Activated CD8-positive, alpha-beta memory T cell treated with anti-CD3 and anti-CD28 coated beads, Interleukin-2, amount 10 ng/mL, durations not matched to agents 7 days and 5 days (primary cell): ENCODE measurements around the gene RMC1. TPM values are rescaled to one million over a fixed set of nuclear protein-coding genes. Genes with fewer than 3 reads are reported as not detected.
A peak's percentile ranks its signal among the peaks of the same experiment; 100 is the strongest.
"Not testable (repeated sequence)": the region's sequence is repeated elsewhere in the genome, so short reads cannot be mapped to it uniquely, and the experiment has no call there.

Experiments used
- ATAC-seq: fragments of 150-1000 bp; cut with Tn5 transposase; one replicate; pipeline ENCODE4 v1.10.0; 2021; ENCODE audit warnings: moderate library complexity
- CTCF ChIA-PET: fragments of 350-600 bp; sonication (Branson Sonifier 250); formaldehyde crosslinking; loops from one replicate; lab custom pipeline; 2021; ENCODE audit warnings: antibody characterized with exemption; lab: Charles Lee
- DNase-seq: peaks from one replicate; pipeline ENCODE4 v3.0.0-alpha.2; 2020
- H3K27ac Mint-ChIP-seq: one replicate; pipeline ENCODE4 v1.8.0; 2021; ENCODE audit warnings: mild to moderate bottlenecking, mixed read lengths
- H3K27me3 Mint-ChIP-seq: one replicate; pipeline ENCODE4 v1.8.0; 2021; ENCODE audit warnings: mixed read lengths
- H3K36me3 Mint-ChIP-seq: one replicate; pipeline ENCODE4 v1.8.0; 2021; ENCODE audit warnings: mild to moderate bottlenecking, mixed read lengths
- H3K4me1 Mint-ChIP-seq: one replicate; pipeline ENCODE4 v1.8.0; 2021; ENCODE audit warnings: mixed read lengths
- H3K4me3 Mint-ChIP-seq: one replicate; pipeline ENCODE4 v1.8.0; 2021; ENCODE audit warnings: mild to moderate bottlenecking, moderate library complexity, mixed read lengths
- H3K9me3 Mint-ChIP-seq: one replicate; pipeline ENCODE4 v1.8.0; 2022; ENCODE audit warnings: low read depth, mixed read lengths
- total RNA-seq, 2 experiments: library from RNA; stranded (reverse); gene quantifications; one replicate each; pipeline ENCODE4 v1.2.3, GENCODE V29; 2021

The RMC1 gene
- total RNA-seq, 2 experiments from 2014 or later, result 48.7 to 51.7 TPM

DNA sequence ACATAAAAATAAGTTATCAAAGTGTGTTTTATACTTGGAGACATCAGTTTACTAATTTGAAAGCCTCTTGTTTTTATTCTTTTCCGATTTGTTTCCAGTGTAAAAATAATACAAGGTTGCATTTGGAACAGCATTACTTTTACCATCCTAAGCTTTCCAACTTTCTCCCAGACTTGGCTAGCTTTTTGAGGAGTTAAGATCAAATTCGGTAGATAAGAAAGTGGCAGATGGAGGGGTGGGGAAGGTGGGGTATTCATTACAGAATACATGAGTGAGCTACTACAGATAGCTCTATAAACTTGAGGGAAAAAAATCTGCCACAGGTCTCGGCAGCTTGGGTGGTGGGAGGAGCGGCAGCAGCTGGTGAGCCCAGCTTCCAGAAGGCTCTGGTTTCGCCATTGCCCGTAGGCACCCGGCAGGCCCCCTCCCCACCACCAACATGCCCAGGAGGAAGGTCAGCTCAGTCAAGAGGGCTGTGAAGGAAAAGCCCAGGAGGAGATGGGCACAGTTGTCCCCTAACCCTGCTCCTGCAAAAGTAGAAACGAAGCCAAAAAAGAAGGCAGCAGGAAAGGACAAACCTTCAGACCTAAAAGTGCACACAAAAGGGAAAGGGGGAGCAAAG, 18.6 kb upstream of the RMC1 start:
- Mint-ChIP-seq H3K4me1 (peaks cover 13% of the 10 kb centered on the region), H3K27me3 (no peaks in the 10 kb centered on the region), H3K9me3 (no peaks in the 10 kb centered on the region), H3K4me3 (no peak overlapping the region), H3K36me3 (peaks cover 20% of the 10 kb centered on the region), H3K27ac (no peak overlapping the region)
- CTCF ChIA-PET, result interaction anchor here (0.9 to 1.9 kb wide), 2 partner anchors 14 to 31 kb away, joined by 3 to 5 read pairs; no protein-coding TSS in a partner anchor
- ATAC-seq (no peak), DNase-seq (no peak)

- CTCF ChIA-PET, result interaction anchor here (1.9 kb wide), 1 partner anchor 13 kb away, joined by 5 read pairs; no protein-coding TSS in a partner anchor
- Mint-ChIP-seq H3K9me3 (no peaks in the 10 kb centered on the region), H3K4me1 (peaks cover 13% of the 10 kb centered on the region), H3K36me3 (peaks cover 15% of the 10 kb centered on the region), H3K4me3 (no peak overlapping the region), H3K27ac (no peak overlapping the region), H3K27me3 (no peaks in the 10 kb centered on the region)
- DNase-seq, result no peak
- ATAC-seq, result no peak
Measured at GRCh38 chr18:23485386-23485785, 17.9 kb upstream of the RMC1 start.

- CTCF ChIA-PET, result interaction anchor here (0.7 to 3.4 kb wide), 5 partner anchors 10 to 100 kb away, joined by 3 to 48 read pairs (median 4); no protein-coding TSS in a partner anchor
- Mint-ChIP-seq H3K4me1 (peaks cover 13% of the 10 kb centered on the region), H3K27ac (peak overlapping the region; percentile 76), H3K27me3 (no peaks in the 10 kb centered on the region), H3K4me3 (peak overlapping the region; percentile 28), H3K9me3 (no peaks in the 10 kb centered on the region), H3K36me3 (peaks cover 7% of the 10 kb centered on the region)
- DNase-seq, result peak; percentile 59
- peak; percentile 81 for ATAC-seq
Measured at GRCh38 chr18:23487738-23488570, 15.4 kb upstream of the RMC1 start.

DNA sequence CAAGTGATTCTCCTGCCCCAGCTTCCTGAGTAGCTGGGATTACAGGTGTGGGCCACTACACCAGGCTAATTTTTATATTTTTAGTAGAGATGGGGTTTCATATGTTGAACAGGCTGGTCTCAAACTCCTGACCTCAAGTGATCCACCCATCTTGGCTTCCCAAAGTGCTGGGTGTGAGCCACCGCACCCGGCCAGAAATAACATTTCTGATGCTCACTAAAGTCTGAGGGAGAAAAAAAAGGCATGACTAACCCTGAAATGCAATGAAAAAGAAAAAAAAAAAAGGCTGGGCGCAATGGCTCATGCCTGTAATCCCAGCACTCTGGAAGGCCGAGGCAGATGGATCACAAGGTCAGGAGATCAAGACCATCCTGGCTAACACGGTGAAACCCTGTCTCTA, 13.7 kb upstream of the RMC1 start:
- H3K27ac Mint-ChIP-seq, result not testable (repeated sequence)

DNA sequence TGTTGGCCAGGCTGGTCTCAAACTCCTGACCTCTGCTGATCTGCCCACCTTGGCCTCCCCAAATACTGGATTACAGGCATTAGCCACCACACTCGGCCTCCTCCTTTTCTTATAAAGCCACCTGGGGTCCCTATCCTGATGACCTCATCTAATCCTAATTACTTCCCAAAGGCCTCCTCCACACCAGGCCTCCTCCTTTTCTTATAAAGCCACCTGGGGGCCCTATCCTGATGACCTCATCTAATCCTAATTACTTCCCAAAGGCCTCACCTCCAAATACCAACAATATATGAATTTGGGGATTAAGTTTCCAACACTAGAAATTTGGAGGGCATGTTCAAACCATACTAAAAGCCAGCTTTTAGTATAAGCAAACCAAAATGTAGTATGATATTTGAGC, 9.7 kb upstream of the RMC1 start:
- no peaks in the 10 kb centered on the region for H3K27me3 Mint-ChIP-seq
- ATAC-seq, result no peak

More for the DNA sequence above, 13.7 kb upstream of the RMC1 start:
- H3K27me3 Mint-ChIP-seq, ATAC-seq, H3K9me3 Mint-ChIP-seq, H3K36me3 Mint-ChIP-seq, DNase-seq, H3K4me3 Mint-ChIP-seq: not testable (repeated sequence)
- CTCF ChIA-PET, result interaction anchor here (1.0 kb wide), 1 partner anchor 9 kb away, joined by 4 read pairs; no protein-coding TSS in a partner anchor
- H3K4me1 Mint-ChIP-seq, result peaks cover 13% of the 10 kb centered on the region

GRCh38 chr18:23494992-23495391, 8.3 kb upstream of the RMC1 start:
- Mint-ChIP-seq H3K36me3 (peaks cover 4% of the 10 kb centered on the region), H3K9me3 (no peaks in the 10 kb centered on the region), H3K27ac (no peak overlapping the region), H3K4me3 (no peak overlapping the region), H3K4me1 (peaks cover 9% of the 10 kb centered on the region), H3K27me3 (no peaks in the 10 kb centered on the region)
- no peak for DNase-seq
- ATAC-seq, result no peak
- CTCF ChIA-PET, result interaction anchor here (1.3 kb wide), 1 partner anchor 11 kb away, joined by 3 read pairs; no protein-coding TSS in a partner anchor

More for the DNA sequence above, 9.7 kb upstream of the RMC1 start:
- CTCF ChIA-PET, result no interaction called here
- no peak overlapping the region for H3K27ac Mint-ChIP-seq
- DNase-seq, result no peak
- H3K4me1 Mint-ChIP-seq, result peaks cover 2% of the 10 kb centered on the region
- H3K36me3 Mint-ChIP-seq, result peaks cover 4% of the 10 kb centered on the region
- no peaks in the 10 kb centered on the region for H3K9me3 Mint-ChIP-seq
- no peak overlapping the region for H3K4me3 Mint-ChIP-seq

DNA sequence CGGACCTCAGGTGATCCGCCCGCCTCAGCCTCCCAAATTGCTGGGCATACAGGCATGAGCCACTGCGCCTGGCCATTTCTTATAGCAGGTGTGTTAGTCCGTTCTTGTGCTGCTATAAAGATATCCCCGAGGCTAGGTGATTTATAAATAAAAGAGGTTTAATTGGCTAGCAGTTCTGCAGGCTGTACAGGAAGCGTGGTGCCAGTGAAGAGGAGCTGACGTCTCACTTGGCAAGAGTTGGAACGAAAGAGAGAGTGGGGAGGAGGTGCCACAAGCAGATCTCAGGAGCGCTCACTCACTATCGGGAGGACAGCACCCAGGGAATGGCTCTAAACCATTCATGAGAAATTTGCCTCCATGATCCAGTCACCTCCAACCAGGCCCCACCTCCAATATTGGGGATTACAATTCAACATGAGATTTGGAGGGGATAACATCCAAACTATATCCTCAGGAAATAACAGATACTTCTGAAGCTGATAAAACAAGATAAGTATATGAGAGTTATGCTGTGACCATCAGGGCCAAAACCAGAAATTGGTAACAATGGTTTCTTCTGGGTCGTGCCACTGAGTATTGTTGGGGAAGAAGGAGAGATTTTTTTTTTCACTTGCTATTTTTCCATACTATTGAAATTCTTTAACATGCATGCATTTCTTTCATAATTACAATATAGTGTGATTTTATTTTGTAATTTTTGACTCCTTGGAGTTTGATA, 7.4 kb upstream of the RMC1 start:
- DNase-seq (no peak), ATAC-seq (no peak)
- H3K9me3 Mint-ChIP-seq, result no peaks in the 10 kb centered on the region
- no peak overlapping the region for H3K4me3 Mint-ChIP-seq
- peaks cover 2% of the 10 kb centered on the region for H3K36me3 Mint-ChIP-seq
- H3K27me3 Mint-ChIP-seq, result no peaks in the 10 kb centered on the region
- CTCF ChIA-PET, result interaction anchor here (0.6 to 4.4 kb wide), 5 partner anchors 8 to 57 kb away, joined by 3 to 48 read pairs (median 14); no protein-coding TSS in a partner anchor
- H3K27ac Mint-ChIP-seq, result no peak overlapping the region
- H3K4me1 Mint-ChIP-seq, result peaks cover 9% of the 10 kb centered on the region

- CTCF ChIA-PET, result interaction anchor here (0.6 to 4.4 kb wide), 42 partner anchors 8 to 510 kb away, joined by 3 to 48 read pairs (median 4); partner anchors contain the start of gene RIOK3
- no peaks in the 10 kb centered on the region for H3K9me3 Mint-ChIP-seq
- H3K27ac Mint-ChIP-seq, result no peak overlapping the region
- no peak overlapping the region for H3K4me3 Mint-ChIP-seq
- ATAC-seq (no peak), DNase-seq (no peak)
- H3K36me3 Mint-ChIP-seq, result peaks cover 2% of the 10 kb centered on the region
- no peaks in the 10 kb centered on the region for H3K27me3 Mint-ChIP-seq
- H3K4me1 Mint-ChIP-seq, result peaks cover 18% of the 10 kb centered on the region
Measured at GRCh38 chr18:23498117-23498516, 5.2 kb upstream of the RMC1 start.

DNA sequence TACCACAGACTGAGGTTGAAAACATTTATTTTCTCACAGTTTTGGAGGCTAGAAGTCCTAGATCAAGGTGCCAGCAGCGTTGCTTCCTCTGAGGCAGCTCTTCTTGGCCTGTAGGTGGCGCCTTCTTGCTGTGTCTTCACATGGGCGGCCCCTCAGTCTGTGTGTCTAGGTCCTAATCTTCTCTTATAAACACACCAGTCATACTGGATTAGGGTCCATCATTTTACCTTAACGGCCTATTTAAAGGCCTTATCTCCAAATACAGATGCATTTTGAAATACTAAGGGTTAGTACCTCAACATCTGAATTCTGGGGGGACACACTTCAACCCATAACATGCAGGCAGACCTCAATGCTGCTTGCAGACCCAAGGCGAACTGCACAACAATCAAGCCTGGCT, 4.4 kb upstream of the RMC1 start:
- H3K27me3 Mint-ChIP-seq, result no peaks in the 10 kb centered on the region
- H3K4me3 Mint-ChIP-seq, result no peak overlapping the region
- CTCF ChIA-PET, result interaction anchor here (0.6 to 4.4 kb wide), 42 partner anchors 9 to 510 kb away, joined by 3 to 48 read pairs (median 4); partner anchors contain the start of gene RIOK3
- ATAC-seq (peak; percentile 50), DNase-seq (peak; percentile 85)
- H3K9me3 Mint-ChIP-seq, result no peaks in the 10 kb centered on the region
- H3K27ac Mint-ChIP-seq, result no peak overlapping the region
- peaks cover 18% of the 10 kb centered on the region for H3K4me1 Mint-ChIP-seq
- H3K36me3 Mint-ChIP-seq, result no peaks in the 10 kb centered on the region

GRCh38 chr18:23499291-23499781, 4.0 kb upstream of the RMC1 start:
- ATAC-seq, result no peak
- H3K27ac Mint-ChIP-seq, result no peak overlapping the region
- no peaks in the 10 kb centered on the region for H3K36me3 Mint-ChIP-seq
- H3K4me1 Mint-ChIP-seq, result peaks cover 21% of the 10 kb centered on the region
- CTCF ChIA-PET, result interaction anchor here (0.9 to 4.4 kb wide), 21 partner anchors 9 to 205 kb away, joined by 3 to 48 read pairs (median 5); no protein-coding TSS in a partner anchor
- no peak for DNase-seq
- H3K27me3 Mint-ChIP-seq, result no peaks in the 10 kb centered on the region
- H3K4me3 Mint-ChIP-seq, result no peak overlapping the region
- H3K9me3 Mint-ChIP-seq, result no peaks in the 10 kb centered on the region

DNA sequence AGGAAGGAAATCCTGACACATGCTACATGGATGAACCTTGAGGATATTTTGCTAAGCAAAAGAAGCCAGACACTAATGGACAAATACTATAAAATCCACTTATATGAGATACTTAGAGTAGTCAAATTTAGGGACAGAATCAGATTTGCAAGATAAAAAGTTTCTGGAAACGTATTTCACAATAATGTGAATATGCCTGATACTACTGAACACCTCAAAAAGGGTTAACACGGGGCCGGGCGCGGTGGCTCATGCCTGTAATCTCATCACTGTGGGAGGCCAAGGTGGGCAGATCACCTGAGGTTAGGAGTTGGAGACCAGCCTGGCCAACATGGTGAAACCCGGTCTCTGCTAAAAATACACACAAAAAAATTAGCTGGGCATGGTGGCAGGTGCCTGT, 1.7 kb upstream of the RMC1 start:
- CTCF ChIA-PET, result interaction anchor here (0.8 to 1.8 kb wide), 3 partner anchors 14 to 48 kb away, joined by 3 to 7 read pairs (median 3); partner anchors contain the start of gene RIOK3
- DNase-seq, result no peak
- H3K4me3 Mint-ChIP-seq, result no peak overlapping the region
- peaks cover 33% of the 10 kb centered on the region for H3K4me1 Mint-ChIP-seq
- no peaks in the 10 kb centered on the region for H3K9me3 Mint-ChIP-seq
- H3K36me3 Mint-ChIP-seq, result peaks cover 9% of the 10 kb centered on the region
- H3K27ac Mint-ChIP-seq, result no peak overlapping the region
- ATAC-seq, result no peak
- no peaks in the 10 kb centered on the region for H3K27me3 Mint-ChIP-seq

GRCh38 chr18:23502516-23503037, 734 bp upstream of the RMC1 start:
- H3K27me3 Mint-ChIP-seq, result no peaks in the 10 kb centered on the region
- ATAC-seq (no peak), DNase-seq (no peak)
- peak overlapping the region; percentile 81 for H3K27ac Mint-ChIP-seq
- H3K9me3 Mint-ChIP-seq, result no peaks in the 10 kb centered on the region
- H3K4me3 Mint-ChIP-seq, result peak overlapping the region; percentile 89
- H3K4me1 Mint-ChIP-seq, result peaks cover 41% of the 10 kb centered on the region
- CTCF ChIA-PET, result interaction anchor here (1.3 to 6.2 kb wide), 2 partner anchors 13 to 15 kb away, joined by 3 to 33 read pairs; no protein-coding TSS in a partner anchor
- H3K36me3 Mint-ChIP-seq, result peaks cover 15% of the 10 kb centered on the region
